GM19193 (cell line): ENCODE data around the gene ATP7B.

ENCODE experiments used
- POLR2A ChIP-seq: IDR thresholded peaks from 4 replicates; pipeline ENCODE4 v1.6.1; 2011; ENCODE audit not compliant: insufficient read depth, insufficient read length; ENCODE audit errors: extremely low read depth

ATP7B gene

DNA sequence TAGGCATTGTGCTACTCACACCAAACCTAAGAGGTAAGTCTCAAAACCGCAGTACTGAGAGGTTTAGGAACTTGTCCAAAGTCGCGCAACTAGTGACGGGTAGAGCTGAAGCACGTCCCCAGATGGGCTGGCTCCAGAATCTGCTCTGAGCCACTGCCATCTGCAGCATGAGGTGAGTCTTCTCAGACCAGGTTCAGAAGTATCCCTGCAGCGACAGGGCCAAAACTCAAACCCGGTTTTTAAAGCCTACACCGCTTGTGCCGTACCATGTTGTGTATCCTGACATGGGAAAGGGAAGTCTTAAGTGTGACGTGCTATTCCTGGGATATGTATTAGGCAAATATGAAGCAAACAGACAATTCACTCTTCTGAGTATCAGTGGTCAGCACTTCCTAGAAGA is 45.1 kb downstream of the ATP7B start:
- TF ChIP-seq POLR2A: no peak

DNA sequence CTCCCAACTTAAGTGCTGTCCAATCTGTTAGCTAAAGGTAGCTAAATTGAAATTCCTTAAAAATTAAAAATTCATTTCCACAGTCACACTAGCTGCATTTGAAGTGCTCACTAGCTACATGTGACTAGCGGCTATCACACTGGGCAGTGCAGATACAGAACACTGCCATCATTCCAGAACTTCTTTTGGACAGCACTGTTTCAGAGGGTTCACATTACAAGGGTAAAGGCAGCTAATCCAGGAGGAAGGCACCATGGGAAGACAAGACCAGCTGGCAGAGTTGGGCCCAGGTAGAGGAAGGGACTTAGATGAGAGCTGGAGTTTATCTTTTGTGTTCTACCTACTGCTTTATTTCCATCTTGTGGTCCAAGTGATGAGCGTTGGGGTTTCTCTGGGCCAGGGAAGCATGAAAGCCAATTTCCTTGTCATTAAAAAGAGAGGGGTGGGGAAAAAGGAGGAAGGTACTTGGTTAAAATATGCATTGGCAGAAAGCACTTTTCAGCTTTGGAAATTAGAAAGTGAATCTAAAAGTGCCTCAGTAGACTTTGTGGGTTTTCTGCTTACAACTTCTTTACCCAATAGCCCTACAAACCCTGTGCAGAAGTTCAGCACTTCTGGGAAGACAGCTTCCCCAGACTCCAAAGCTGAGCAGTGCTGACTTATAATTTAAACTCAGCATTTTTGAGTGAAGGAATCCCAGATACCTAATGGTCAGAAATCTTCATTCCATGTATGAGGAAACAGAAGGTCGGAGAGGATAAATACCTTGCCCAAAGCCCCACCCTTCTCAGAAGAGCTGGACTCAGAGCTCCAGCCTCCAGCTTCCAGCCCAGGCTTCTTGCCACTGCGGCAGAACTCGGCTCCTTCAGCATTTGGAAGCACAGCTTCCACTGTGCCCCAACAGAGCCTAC is 49.5 kb downstream of the ATP7B start:
- TF ChIP-seq POLR2A: no peak

- no peak for TF ChIP-seq POLR2A
These were observed 50.5 kb downstream of the ATP7B start for GRCh38 chr13:51960766-51961165.

DNA sequence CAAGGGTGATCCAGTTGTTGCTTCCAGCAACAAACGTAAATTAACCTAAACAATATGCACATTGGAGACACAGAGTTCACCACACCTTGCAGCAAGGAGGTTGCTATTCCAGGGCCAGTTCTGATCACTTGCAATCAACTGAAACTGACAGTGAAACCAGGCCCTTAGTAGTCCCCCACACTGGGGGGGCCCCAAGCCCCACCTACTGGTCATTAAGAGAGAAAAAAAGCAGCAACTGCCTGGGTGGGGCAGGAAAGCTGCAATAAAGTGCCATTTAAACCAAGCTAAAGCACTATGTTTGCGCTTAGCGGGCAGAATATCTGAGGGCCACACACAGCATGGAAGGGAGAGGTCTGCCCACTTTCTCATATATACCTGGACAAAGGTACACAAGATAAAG is 51.5 kb downstream of the ATP7B start:
- no peak for TF ChIP-seq POLR2A

GRCh38 chr13:51958217-51958547 is 53.1 kb downstream of the ATP7B start:
- TF ChIP-seq POLR2A: no peak

DNA sequence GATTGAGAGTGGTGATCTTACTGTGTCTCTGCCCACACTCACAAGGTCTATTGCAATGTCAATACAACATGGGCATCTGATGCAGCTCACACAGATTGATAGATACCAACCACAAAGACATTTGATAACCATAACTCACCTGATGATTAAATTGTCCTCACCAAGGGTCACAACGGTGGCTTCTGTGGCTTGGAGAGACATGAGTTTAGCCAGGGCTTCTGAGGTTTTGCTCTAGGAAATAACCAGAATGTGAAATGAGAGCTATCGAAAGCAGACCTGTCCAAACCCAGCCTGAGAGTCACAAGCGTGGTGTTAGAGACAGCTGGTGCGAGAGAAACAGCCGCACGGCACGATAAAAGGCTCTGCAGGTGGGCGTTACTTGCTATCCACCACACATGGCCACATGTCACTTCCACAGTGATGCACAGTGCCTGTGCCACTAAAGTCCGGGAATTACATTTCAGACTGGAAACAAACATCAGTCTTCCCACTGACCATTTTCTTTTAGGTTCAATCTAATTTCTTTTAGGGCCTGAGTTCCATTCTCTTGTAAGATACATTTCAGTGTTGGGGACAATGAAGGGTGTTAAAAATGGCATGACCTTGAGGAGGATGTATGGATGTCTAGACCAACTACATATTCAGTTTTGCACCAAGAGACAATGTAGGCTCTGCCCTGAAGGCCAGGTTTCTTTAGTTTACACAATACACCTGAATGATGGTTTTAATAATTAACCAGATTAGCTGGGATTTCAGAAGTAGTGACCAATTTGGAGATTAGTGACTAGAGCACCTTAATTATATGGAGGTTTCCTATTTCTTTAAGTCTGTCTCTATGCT is 53.7 kb downstream of the ATP7B start:
- TF ChIP-seq POLR2A: no peak

GRCh38 chr13:51956717-51957116 is 54.5 kb downstream of the ATP7B start:
- no peak for TF ChIP-seq POLR2A

GRCh38 chr13:51955816-51956603 is 55.2 kb downstream of the ATP7B start:
- no peak for TF ChIP-seq POLR2A

DNA sequence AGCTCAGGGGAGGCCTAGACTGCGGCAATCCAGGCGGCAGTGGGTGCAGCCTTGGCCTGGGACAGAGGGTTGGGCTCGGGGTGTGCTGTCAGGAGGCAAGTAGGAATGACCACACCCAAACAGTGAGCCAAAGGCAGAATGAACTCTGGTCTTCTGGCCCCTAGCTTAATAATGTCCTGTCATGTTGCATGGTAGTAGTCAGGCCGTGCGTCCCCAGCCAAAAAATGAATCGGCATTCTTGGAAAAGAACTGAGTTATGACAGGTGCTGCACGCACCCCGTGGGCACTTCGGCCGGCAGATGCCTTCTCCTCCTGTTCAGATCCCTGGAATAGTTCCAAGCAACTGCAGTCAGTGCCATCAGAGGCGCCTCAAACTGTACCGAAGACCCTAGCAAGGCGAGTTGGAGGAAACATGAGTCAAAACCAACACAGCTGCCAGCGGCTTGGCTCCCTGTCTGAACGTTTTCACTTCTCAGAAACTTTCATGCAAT is 55.9 kb downstream of the ATP7B start:
- no peak for TF ChIP-seq POLR2A

DNA sequence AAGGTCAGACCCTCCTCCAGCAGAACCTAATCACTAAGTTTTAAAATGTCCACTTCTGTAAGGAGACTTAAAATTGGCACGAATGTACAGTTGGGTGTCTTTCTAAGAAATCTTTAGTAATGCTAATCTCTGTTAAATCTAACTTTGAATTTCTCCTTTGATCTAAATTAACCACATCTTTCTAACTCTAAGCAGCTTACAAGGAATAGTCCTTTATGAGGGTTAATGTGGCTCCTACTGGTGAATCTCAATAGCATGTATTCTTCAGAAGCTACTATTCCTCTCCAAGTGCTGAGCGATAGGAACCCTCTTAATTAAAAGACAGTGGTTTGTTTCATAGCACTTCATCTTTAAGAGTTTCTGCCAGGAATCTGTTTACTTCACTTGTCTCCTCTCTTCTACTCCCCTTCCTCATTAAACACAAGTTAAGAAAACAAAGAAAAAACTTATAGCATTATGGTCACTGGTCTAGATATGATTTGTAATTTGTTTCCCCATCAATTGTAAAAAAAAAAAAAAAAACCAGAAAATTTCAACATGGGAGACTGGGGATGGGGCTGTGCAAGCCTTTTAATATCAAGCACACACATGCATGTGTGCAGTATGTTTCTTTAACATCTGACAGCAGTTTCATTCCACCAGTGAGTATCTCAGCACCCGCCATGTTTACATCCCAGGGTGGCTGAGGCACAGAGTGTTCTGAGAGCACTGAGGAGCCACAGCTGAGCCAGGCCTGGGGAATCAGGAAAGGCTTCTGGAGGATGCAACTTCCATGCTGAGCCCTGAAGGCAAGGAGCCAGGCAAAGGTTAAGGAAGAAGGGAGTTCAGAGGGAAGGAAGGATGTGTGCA is 57.7 kb downstream of the ATP7B start:
- TF ChIP-seq POLR2A: no peak

- TF ChIP-seq POLR2A: no peak
These were observed 60.5 kb downstream of the ATP7B start for GRCh38 chr13:51950722-51951121.

DNA sequence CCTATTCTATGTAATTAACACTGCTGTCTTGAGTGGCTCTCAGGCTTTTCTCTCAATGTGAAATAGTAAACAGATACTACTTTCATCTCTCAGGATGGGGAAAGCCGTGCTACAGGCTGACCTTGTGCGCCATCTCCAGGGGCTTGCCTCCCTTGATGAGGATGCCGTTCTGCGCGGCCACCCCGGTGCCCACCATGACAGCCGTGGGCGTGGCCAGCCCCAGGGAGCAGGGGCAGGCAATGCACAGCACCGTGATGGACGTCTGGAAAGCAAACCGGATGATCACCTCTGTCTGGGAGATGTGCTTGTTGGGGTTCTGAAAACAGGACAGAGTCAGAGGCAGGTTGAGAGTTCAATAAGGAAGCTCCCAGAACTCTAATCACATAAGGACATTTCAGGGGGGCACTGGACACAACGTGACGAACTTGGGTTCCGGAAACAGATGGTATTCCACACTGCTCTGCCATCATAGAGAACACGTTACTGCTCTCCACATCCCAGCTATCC is 65.0 kb downstream of the ATP7B start:
- TF ChIP-seq POLR2A: no peak

DNA sequence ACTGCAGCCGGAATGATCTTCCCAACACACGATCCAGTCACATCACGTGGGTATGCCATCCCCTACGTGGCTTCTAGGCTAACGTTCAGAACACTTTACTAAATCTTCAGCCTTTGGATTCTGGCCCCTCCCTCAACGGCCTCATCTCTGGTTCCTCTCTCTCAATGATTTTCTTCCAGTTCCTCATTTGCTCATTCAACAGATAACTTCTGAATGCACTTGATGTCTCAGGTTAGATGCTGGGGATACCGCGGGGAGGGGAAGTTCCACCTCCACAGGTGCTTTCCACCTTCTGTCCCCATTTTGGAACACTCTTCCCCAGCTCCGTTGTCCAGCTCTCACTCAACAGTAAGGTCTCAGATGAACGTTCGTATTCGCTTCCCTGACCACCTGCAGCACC is 66.1 kb downstream of the ATP7B start:
- no peak for TF ChIP-seq POLR2A

DNA sequence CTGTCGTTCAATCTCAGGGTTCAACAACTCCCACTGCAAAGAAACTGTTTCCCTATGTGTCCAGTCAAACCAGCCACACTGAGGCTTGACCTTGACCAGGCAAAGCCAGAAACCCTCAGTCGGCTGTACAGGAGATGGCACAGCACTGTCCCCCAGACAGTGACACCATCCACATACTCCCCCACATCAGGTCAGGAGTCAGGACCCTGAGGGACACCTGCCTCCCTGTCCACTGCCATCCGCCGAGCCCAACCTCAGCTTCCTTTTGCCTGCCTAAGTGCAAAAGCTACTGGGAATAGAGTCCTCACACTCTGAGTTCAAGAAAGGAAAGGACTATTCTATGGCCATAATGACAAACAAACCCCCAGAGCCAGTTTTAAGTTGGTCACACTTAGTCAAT is 66.8 kb downstream of the ATP7B start:
- no peak for TF ChIP-seq POLR2A
